ENCODE data around the gene KPTN. TPM values are rescaled to one million over a fixed set of nuclear protein-coding genes. Genes with fewer than 3 reads are reported as not detected.

The KPTN gene
- total RNA-seq, 1 experiment from 2014 or later = 8.0 TPM

DNA sequence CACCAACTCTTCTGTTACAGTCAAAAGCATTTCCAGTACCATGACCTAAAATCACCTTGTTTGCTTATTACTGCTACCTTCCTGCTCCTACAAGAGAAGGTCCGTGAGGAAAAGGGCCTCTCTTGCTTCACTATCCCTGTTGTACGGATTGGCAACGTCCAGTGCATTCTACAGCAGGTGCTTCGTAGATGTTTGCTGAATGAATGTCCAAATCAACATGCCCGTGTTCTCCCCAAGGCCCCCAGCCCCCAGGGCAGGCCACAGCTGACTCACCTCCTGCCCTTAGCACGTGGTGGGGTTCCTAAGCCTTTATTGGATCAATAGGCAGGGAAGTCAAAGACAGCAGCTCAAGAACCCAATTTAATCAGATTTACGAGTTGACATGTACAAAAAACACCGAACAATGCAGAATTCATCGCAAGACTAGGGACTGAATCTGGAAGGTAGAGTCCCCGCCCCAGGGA is 36.4 kb upstream of the KPTN start:
- DNase-seq (peak; percentile 14), ATAC-seq (no peak)
- intact Hi-C loops (cut with micrococcal nuclease) = no loop called here
- POLR2A ChIA-PET (ENCODE audit: unreplicated experiment) = no interaction called here
- Histone ChIP-seq H3K9me2 (replicated peaks; ENCODE audit: low read length) (no peaks in the 10 kb centered on the region), H3K36me3 (ENCODE audit: low read depth, low read length) (no peaks in the 10 kb centered on the region), H4K20me1 (ENCODE audit: low read length) (no peaks in the 10 kb centered on the region), H3K4me2 (ENCODE audit: low read length) (no peak overlapping the region), H3F3A (ENCODE audit: low read length, unreplicated experiment) (no peaks in the 10 kb centered on the region), H3K4me3 (ENCODE audit: low read length) (no peak overlapping the region), H3K79me2 (ENCODE audit: low read length) (no peaks in the 10 kb centered on the region), H3K9ac (ENCODE audit: low read length) (no peak overlapping the region), H3K27ac (ENCODE audit: low read length) (no peak overlapping the region), H3K9me3 (ENCODE audit: low read length) (no peaks in the 10 kb centered on the region), H3K27me3 (ENCODE audit: low read length) (no peaks in the 10 kb centered on the region), H2AFZ (ENCODE audit: low read length) (no peak overlapping the region), H3K4me1 (ENCODE audit: insufficient read depth, low read length) (peaks cover 6% of the 10 kb centered on the region; the same call in 1 of the 2 replicates)
- TF ChIP-seq EZH2phosphoT487 (IDR thresholded peaks at IDR 0.05; ENCODE audit: borderline replicate concordance, low read length) (no peak), EZH2 (IDR thresholded peaks at IDR 0.05; ENCODE audit: low read length, unreplicated experiment) (no peak)
- TF ChIP-seq, protein P1, sequence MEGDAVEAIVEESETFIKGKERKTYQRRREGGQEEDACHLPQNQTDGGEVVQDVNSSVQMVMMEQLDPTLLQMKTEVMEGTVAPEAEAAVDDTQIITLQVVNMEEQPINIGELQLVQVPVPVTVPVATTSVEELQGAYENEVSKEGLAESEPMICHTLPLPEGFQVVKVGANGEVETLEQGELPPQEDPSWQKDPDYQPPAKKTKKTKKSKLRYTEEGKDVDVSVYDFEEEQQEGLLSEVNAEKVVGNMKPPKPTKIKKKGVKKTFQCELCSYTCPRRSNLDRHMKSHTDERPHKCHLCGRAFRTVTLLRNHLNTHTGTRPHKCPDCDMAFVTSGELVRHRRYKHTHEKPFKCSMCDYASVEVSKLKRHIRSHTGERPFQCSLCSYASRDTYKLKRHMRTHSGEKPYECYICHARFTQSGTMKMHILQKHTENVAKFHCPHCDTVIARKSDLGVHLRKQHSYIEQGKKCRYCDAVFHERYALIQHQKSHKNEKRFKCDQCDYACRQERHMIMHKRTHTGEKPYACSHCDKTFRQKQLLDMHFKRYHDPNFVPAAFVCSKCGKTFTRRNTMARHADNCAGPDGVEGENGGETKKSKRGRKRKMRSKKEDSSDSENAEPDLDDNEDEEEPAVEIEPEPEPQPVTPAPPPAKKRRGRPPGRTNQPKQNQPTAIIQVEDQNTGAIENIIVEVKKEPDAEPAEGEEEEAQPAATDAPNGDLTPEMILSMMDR (conservative IDR thresholded peaks at IDR 0.05; ENCODE audit: low read depth, low read length) = no peak
- BruUV-seq (replicated peaks) = no TSS peak
- CTCF ChIA-PET = no interaction called here

DNA sequence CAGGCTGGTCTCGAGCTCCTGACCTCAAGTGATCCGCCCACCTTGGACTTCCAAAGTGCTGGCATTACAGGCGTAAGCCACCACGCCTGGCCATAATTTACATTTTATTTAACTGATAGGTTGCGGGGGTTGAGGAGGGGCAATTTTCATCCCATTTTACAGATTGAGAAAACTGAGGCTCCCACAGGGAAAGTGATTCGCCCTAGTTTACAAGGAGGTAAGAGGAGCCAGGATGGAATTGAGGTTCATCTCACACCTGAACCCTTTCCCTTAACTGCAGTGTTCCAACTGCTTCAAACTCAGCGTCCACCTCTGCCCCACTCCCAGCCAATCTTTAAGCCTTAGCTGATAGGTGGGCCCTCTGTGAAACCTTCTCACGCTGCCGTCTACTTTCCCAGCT is 34.8 kb upstream of the KPTN start:
- ChIA-PET POLR2A (ENCODE audit: unreplicated experiment) (no interaction called here), CTCF (no interaction called here)
- H3K9ac ChIP-seq (ENCODE audit: low read length) = no peak overlapping the region
- no peaks in the 10 kb centered on the region for H3K9me2 ChIP-seq (replicated peaks; ENCODE audit: low read length)
- H3K36me3 ChIP-seq (ENCODE audit: low read depth, low read length) = no peaks in the 10 kb centered on the region
- no peak for DNase-seq
- no peak overlapping the region for H2AFZ ChIP-seq (ENCODE audit: low read length)
- no peak overlapping the region for H3K4me2 ChIP-seq (ENCODE audit: low read length)
- TF ChIP-seq, protein P1 (conservative IDR thresholded peaks at IDR 0.05; ENCODE audit: low read depth, low read length) = no peak
- no peak for TF ChIP-seq EZH2 (IDR thresholded peaks at IDR 0.05; ENCODE audit: low read length, unreplicated experiment)
- no peak for TF ChIP-seq EZH2phosphoT487 (IDR thresholded peaks at IDR 0.05; ENCODE audit: borderline replicate concordance, low read length)
- H3K9me3 ChIP-seq (ENCODE audit: low read length) = no peaks in the 10 kb centered on the region
- no peak for ATAC-seq
- peaks cover 10% of the 10 kb centered on the region for H3K79me2 ChIP-seq (ENCODE audit: low read length)
- no peaks in the 10 kb centered on the region for H3K27me3 ChIP-seq (ENCODE audit: low read length)
- no peak overlapping the region for H3K27ac ChIP-seq (ENCODE audit: low read length)
- intact Hi-C loops (cut with micrococcal nuclease) = loop anchor here (5.0 to 10.0 kb wide), 3 partner anchors 43 to 176 kb away; no protein-coding TSS in a partner anchor
- peaks cover 6% of the 10 kb centered on the region; the same call in 1 of the 2 replicates for H3K4me1 ChIP-seq (ENCODE audit: insufficient read depth, low read length)
- no TSS peak for BruUV-seq (replicated peaks)
- no peaks in the 10 kb centered on the region for H3F3A ChIP-seq (ENCODE audit: low read length, unreplicated experiment)
- H3K4me3 ChIP-seq (ENCODE audit: low read length) = no peak overlapping the region
- H4K20me1 ChIP-seq (ENCODE audit: low read length) = no peaks in the 10 kb centered on the region

DNA sequence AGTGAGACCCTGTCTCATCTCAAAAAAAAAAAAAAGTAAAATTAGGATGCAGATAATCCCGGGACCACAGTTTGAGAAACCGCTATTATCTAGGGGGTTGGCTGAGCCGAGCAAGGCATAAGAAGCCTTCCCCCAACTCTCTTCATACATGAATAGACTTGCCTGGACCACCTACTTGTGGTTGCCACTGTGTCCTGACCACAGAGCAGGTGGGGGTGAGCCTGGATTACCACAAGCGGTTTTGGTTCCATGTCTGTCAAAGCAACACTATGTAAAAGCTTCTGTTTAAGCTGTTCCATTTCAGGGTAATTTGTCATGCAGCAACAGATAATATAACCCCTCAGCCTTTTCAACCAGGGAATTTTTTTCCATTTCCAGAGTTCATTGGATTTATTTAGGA is 34.1 kb upstream of the KPTN start:
- no peak for DNase-seq
- H3F3A ChIP-seq (ENCODE audit: low read length, unreplicated experiment) = no peaks in the 10 kb centered on the region
- ChIA-PET CTCF (no interaction called here), POLR2A (ENCODE audit: unreplicated experiment) (no interaction called here)
- no peak overlapping the region for H2AFZ ChIP-seq (ENCODE audit: low read length)
- no peak overlapping the region for H3K27ac ChIP-seq (ENCODE audit: low read length)
- no peaks in the 10 kb centered on the region for H3K36me3 ChIP-seq (ENCODE audit: low read depth, low read length)
- TF ChIP-seq EZH2phosphoT487 (IDR thresholded peaks at IDR 0.05; ENCODE audit: borderline replicate concordance, low read length) (no peak), EZH2 (IDR thresholded peaks at IDR 0.05; ENCODE audit: low read length, unreplicated experiment) (no peak)
- TF ChIP-seq, protein P1 (conservative IDR thresholded peaks at IDR 0.05; ENCODE audit: low read depth, low read length) = no peak
- H4K20me1 ChIP-seq (ENCODE audit: low read length) = no peaks in the 10 kb centered on the region
- H3K9me3 ChIP-seq (ENCODE audit: low read length) = no peaks in the 10 kb centered on the region
- intact Hi-C loops (cut with micrococcal nuclease) = loop anchor here (5.0 to 10.0 kb wide), 3 partner anchors 44 to 177 kb away; no protein-coding TSS in a partner anchor
- H3K79me2 ChIP-seq (ENCODE audit: low read length) = peaks cover 17% of the 10 kb centered on the region
- no peak for ATAC-seq
- H3K4me2 ChIP-seq (ENCODE audit: low read length) = no peak overlapping the region
- no peak overlapping the region for H3K4me3 ChIP-seq (ENCODE audit: low read length)
- no peaks in the 10 kb centered on the region for H3K27me3 ChIP-seq (ENCODE audit: low read length)
- H3K4me1 ChIP-seq (ENCODE audit: insufficient read depth, low read length) = peaks cover 10% of the 10 kb centered on the region
- BruUV-seq (replicated peaks) = no TSS peak
- H3K9ac ChIP-seq (ENCODE audit: low read length) = no peak overlapping the region
- H3K9me2 ChIP-seq (replicated peaks; ENCODE audit: low read length) = no peaks in the 10 kb centered on the region

Data from PC-3 (cell line).